Erythroblast (primary cell): ENCODE measurements around the gene SSC4D.

Experiments
- GATA1 ChIP-seq: IDR thresholded peaks from 2 replicates; pipeline ENCODE4 v1.6.1; 2011; ENCODE audit warnings: low read depth, mild to moderate bottlenecking, control low read depth, low read length, moderate library complexity
- POLR2A ChIP-seq: IDR thresholded peaks from 2 replicates; pipeline ENCODE4 v1.6.1; 2011; ENCODE audit warnings: mild to moderate bottlenecking, low read length

- TF ChIP-seq POLR2A: no peak
- no peak for TF ChIP-seq GATA1
Measured at GRCh38 chr7:76352193-76352592, 57.3 kb downstream of the SSC4D start.
